SU-DHL-6 (cell line): ENCODE measurements around the gene PCK2.

Experiments
- CTCF ChIP-seq: fragments of 200-600 bp; sonication (generic); IDR thresholded peaks from one replicate; pipeline ENCODE4 v1.5.1; 2017; ENCODE audit warnings: antibody characterized with exemption, mild to moderate bottlenecking, low read length, moderate library complexity; ENCODE audit not compliant: insufficient read depth, poor library complexity, severe bottlenecking
- EZH2phosphoT487 ChIP-seq: fragments of 200-600 bp; sonication (generic), shearing (Covaris generic); conservative IDR thresholded peaks from 2 replicates; pipeline ENCODE4 v1.6.1; 2018; ENCODE audit warnings: mild to moderate bottlenecking, antibody characterized with exemption, low read length, moderate library complexity, mixed read lengths

GRCh38 chr14:24064856-24065255, 29.3 kb upstream of the PCK2 start:
- TF ChIP-seq CTCF: no peak
- no peak for TF ChIP-seq EZH2phosphoT487
